HepG2 (cell line): ENCODE results near the gene TM6SF1.

Experiments used
- CTCF ChIP-seq: sonication (generic); formaldehyde crosslinking; IDR thresholded peaks from 2 replicates; pipeline ENCODE4 v1.5.0; 2020; ENCODE audit warnings: mild to moderate bottlenecking, missing genetic modification reagents, moderate library complexity
- EP300 ChIP-seq, 3 experiments: sonication (generic) in 1 of 3; formaldehyde crosslinking in 1 of 3; IDR thresholded peaks; 2 replicates each; pipeline versions ENCODE4 v1.5.1 to v1.6.1; 2011 to 2020; ENCODE audit warnings: low read depth in 2 of 3, low read length in 2 of 3, borderline replicate concordance in 1 of 3, improper control_type of control experiment in 1 of 3, mild to moderate bottlenecking in 1 of 3, missing genetic modification reagents in 1 of 3, moderate library complexity in 1 of 3
- MTA1 ChIP-seq: sonication (generic); formaldehyde crosslinking; IDR thresholded peaks from 2 replicates; pipeline ENCODE4 v1.4.0; 2020; ENCODE audit warnings: missing genetic modification reagents, mild to moderate bottlenecking, borderline replicate concordance
- RXRA ChIP-seq: sonication (generic); formaldehyde crosslinking; IDR thresholded peaks from 2 replicates; pipeline ENCODE4 v1.5.1; 2020; ENCODE audit warnings: missing genetic modification reagents
- SMARCE1 ChIP-seq: fragments of 450-650 bp; IDR thresholded peaks from 2 replicates; pipeline ENCODE4 v1.6.1; 2017; ENCODE audit warnings: borderline replicate concordance
- TIGD3 ChIP-seq: sonication (generic); formaldehyde crosslinking; IDR thresholded peaks from 2 replicates; pipeline ENCODE4 v1.5.1; 2020; ENCODE audit warnings: mild to moderate bottlenecking, missing genetic modification reagents, borderline replicate concordance
- YY1 ChIP-seq: IDR thresholded peaks from 2 replicates; pipeline ENCODE4 v1.6.1; 2011; ENCODE audit warnings: low read length, low read depth, moderate library complexity, mild to moderate bottlenecking; ENCODE audit not compliant: insufficient read depth, insufficient replicate concordance
- ZNF780A ChIP-seq: sonication (generic); formaldehyde crosslinking; IDR thresholded peaks from 2 replicates; pipeline ENCODE4 v1.8.0; 2022; ENCODE audit warnings: mild to moderate bottlenecking, missing genetic modification reagents, moderate library complexity

- TF ChIP-seq EP300 (IDR thresholded peaks at IDR 0.05; ENCODE audit: low read depth in 2 of 2, low read length in 2 of 2) (no peak), EP300 (CRISPR knock-in tag; IDR thresholded peaks at IDR 0.05; ENCODE audit: borderline replicate concordance) (no peak), MTA1 (CRISPR knock-in tag) (no peak), RXRA (no peak), TIGD3 (CRISPR knock-in tag) (no peak), SMARCE1 (no peak), YY1 (no peak), ZNF780A (no peak), CTCF (CRISPR knock-in tag) (no peak)
Measured at GRCh38 chr15:83118291-83118827, 10.9 kb downstream of the TM6SF1 start.
